ENCODE measurements around the gene GPRC5A.
A peak's percentile ranks its signal among the peaks of the same experiment; 100 is the strongest.
"Not testable (repeated sequence)": the region's sequence is repeated elsewhere in the genome, so short reads cannot be mapped to it uniquely, and the experiment has no call there.

Gene GPRC5A

GRCh38 chr12:12891080-12891880 lies at the start of gene GPRC5A:
Gene GPRC5A (plus strand): TSS chr12:12891562. CDS start chr12:12908250, 16,688 bp downstream.
- DNase-seq, result peak; percentile 55

GRCh38 chr12:12845794-12846243 lies 45.5 kb upstream of the GPRC5A start:
- no peak for DNase-seq

- not testable (repeated sequence) for DNase-seq
Observed at GRCh38 chr12:12846780-12847179, 44.6 kb upstream of the GPRC5A start.

- DNase-seq, result no peak
Observed at GRCh38 chr12:12853435-12853834, 37.9 kb upstream of the GPRC5A start.

- DNase-seq, result no peak
Observed at GRCh38 chr12:12859690-12860089, 31.7 kb upstream of the GPRC5A start.

GRCh38 chr12:12864243-12864642 lies 27.1 kb upstream of the GPRC5A start:
- no peak for DNase-seq

GRCh38 chr12:12868477-12869235 lies 22.7 kb upstream of the GPRC5A start:
- no peak for DNase-seq

- DNase-seq, result no peak
Observed at GRCh38 chr12:12870465-12870864, 20.9 kb upstream of the GPRC5A start.

GRCh38 chr12:12871587-12872138 lies 19.7 kb upstream of the GPRC5A start:
- DNase-seq, result no peak

GRCh38 chr12:12872139-12872933 lies 19.0 kb upstream of the GPRC5A start:
- no peak for DNase-seq

GRCh38 chr12:12872934-12873275 lies 18.5 kb upstream of the GPRC5A start:
- DNase-seq, result no peak

GRCh38 chr12:12874029-12874428 lies 17.3 kb upstream of the GPRC5A start:
- DNase-seq, result no peak

- DNase-seq, result not testable (repeated sequence)
Observed at GRCh38 chr12:12875301-12875700, 16.1 kb upstream of the GPRC5A start.

GRCh38 chr12:12877153-12877768 lies 14.1 kb upstream of the GPRC5A start:
- DNase-seq, result peak; percentile 20

- no peak for DNase-seq
Observed at GRCh38 chr12:12877781-12878455, 13.4 kb upstream of the GPRC5A start.

- DNase-seq, result no peak
Observed at GRCh38 chr12:12880537-12880936, 10.8 kb upstream of the GPRC5A start.

GRCh38 chr12:12881151-12881909 lies 10.0 kb upstream of the GPRC5A start:
- DNase-seq, result peak; percentile 16

GRCh38 chr12:12882288-12882687 lies 9.1 kb upstream of the GPRC5A start:
- no peak for DNase-seq

GRCh38 chr12:12883369-12884001 lies 7.9 kb upstream of the GPRC5A start:
- peak; percentile 15 for DNase-seq

- DNase-seq, result no peak
Observed at GRCh38 chr12:12885096-12885792, 6.1 kb upstream of the GPRC5A start.

Data from hematopoietic multipotent progenitor cell treated with erythropoietin and hydrocortisone succinate and interleukin-3 and kit ligand, for 6 days (in vitro differentiated cells).